Measurements from ENCODE around the gene HMGXB4.

The HMGXB4 gene

GRCh38 chr22:35258191-35258988 lies 1.1 kb downstream of the HMGXB4 start:
- no peak for DNase-seq

GRCh38 chr22:35264986-35265385 lies 7.7 kb downstream of the HMGXB4 start:
- no peak for DNase-seq

- no peak for DNase-seq
Observed at GRCh38 chr22:35266277-35266676, 9.0 kb downstream of the HMGXB4 start.

GRCh38 chr22:35269630-35270029 lies 12.3 kb downstream of the HMGXB4 start:
- DNase-seq = no peak

- DNase-seq = no peak
Observed at GRCh38 chr22:35274154-35274871, 17.0 kb downstream of the HMGXB4 start.

GRCh38 chr22:35275580-35275979 lies 18.3 kb downstream of the HMGXB4 start:
- DNase-seq = no peak

- DNase-seq = no peak
Observed at GRCh38 chr22:35276019-35276418, 18.7 kb downstream of the HMGXB4 start.

- DNase-seq = no peak
Observed at GRCh38 chr22:35288116-35288515, 30.8 kb downstream of the HMGXB4 start.

GRCh38 chr22:35292786-35293185 lies 35.5 kb downstream of the HMGXB4 start:
- DNase-seq = no peak

- DNase-seq = no peak
Observed at GRCh38 chr22:35296051-35296450, 38.8 kb downstream of the HMGXB4 start.

GRCh38 chr22:35299217-35299672 lies 42.0 kb downstream of the HMGXB4 start:
- no peak for DNase-seq

GRCh38 chr22:35299673-35300499 lies 42.6 kb downstream of the HMGXB4 start, which contains the start of gene TOM1:
TSS of gene TOM1 (plus strand) at chr22:35299894. CDS start at chr22:35299929, 35 bp downstream.
- DNase-seq = peak; percentile 94 to 96

- DNase-seq = peak; percentile 12 to 47
Observed at GRCh38 chr22:35301372-35301874, 44.1 kb downstream of the HMGXB4 start.

- DNase-seq = no peak
Observed at GRCh38 chr22:35303029-35303624, 45.8 kb downstream of the HMGXB4 start.

GRCh38 chr22:35305525-35306070 lies 48.3 kb downstream of the HMGXB4 start:
- no peak for DNase-seq

- no peak for DNase-seq
Observed at GRCh38 chr22:35306350-35306967, 49.2 kb downstream of the HMGXB4 start.

GRCh38 chr22:35307372-35307771 lies 50.1 kb downstream of the HMGXB4 start:
- no peak for DNase-seq

GRCh38 chr22:35307892-35308291 lies 50.6 kb downstream of the HMGXB4 start:
- DNase-seq = no peak

- no peak for DNase-seq
Observed at GRCh38 chr22:35308480-35309021, 51.3 kb downstream of the HMGXB4 start.

GRCh38 chr22:35310556-35311550 lies 53.6 kb downstream of the HMGXB4 start:
- no peak for DNase-seq
